SW480 (cell line): ENCODE measurements around the gene BBOX1.
"Not testable (repeated sequence)": the region's sequence is repeated elsewhere in the genome, so short reads cannot be mapped to it uniquely, and the experiment has no call there.

ENCODE experiments used
- DNase-seq: peaks from one replicate; pipeline ENCODE4 v3.0.0-alpha.2; 2016; ENCODE audit warnings: low spot score

Gene BBOX1, protein sequence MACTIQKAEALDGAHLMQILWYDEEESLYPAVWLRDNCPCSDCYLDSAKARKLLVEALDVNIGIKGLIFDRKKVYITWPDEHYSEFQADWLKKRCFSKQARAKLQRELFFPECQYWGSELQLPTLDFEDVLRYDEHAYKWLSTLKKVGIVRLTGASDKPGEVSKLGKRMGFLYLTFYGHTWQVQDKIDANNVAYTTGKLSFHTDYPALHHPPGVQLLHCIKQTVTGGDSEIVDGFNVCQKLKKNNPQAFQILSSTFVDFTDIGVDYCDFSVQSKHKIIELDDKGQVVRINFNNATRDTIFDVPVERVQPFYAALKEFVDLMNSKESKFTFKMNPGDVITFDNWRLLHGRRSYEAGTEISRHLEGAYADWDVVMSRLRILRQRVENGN

DNA sequence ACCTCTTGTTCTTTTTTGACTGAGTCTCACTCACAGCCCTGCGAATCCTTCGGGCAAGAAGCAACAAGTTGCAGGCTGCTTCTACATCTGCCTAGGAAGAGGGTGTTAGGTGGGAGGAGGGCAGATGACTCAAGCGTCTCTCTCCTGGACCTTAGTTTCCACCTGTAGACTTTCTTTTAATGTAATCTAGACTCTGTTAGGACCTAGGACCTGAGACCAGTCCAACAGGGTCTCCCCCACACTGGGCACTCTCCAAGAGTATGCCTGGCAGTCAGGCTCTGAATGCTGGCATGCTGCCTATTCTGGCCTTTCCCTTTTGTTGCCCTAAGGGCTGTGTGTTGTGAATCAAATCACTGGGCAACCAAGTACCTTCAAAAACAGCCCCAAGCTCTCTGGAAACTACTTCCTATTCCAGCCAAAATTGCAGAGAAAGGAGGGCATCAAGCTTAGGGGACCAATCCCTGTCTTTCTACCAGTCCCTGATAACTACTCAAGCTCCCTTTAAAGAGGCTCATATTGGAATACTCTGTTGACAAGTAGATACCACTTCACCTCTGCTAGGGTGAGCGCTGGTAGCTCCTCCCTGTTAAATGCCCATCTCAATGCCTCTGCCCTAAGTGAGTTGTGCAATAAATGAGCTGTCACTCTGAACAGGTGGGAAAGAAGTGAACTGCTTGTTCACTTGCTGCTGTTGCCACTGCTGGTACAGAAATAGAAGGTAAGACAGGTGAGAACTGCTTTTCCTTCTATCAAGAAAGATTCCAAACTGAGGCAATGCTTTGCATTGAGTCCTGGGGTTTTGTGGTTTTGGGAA lies at the start of gene BBOX1:
BBOX1 (plus strand) TSS at position 514 of the 814 bp plus-strand sequence. CDS start 14,616 bp downstream, outside the sequence.
- DNase-seq, result peak; percentile 8

DNA sequence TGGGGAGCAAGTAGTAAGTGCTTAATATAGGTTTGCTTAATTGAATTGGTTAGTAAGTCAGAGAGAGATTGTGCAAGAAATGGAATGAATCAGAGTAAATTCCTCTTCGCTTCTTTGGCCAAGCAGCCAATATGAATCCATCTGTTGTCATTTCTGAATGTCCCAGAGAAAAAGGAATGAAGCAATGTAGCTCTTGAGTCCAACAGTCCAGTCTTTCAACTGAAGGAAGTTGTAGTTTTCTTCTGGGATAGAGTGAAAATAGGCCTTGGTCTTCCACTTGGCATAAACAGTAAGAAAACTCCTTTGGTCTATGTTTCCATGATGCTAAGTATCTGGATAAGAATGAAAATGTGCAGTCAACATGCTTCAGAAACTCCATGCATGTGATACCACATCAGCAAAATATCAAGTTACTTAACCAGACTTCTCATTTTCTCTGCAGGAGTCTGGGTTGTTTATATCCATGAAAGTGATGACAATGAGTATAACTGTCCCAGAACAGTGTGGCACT lies 48.5 kb upstream of the BBOX1 start:
- no peak for DNase-seq

DNA sequence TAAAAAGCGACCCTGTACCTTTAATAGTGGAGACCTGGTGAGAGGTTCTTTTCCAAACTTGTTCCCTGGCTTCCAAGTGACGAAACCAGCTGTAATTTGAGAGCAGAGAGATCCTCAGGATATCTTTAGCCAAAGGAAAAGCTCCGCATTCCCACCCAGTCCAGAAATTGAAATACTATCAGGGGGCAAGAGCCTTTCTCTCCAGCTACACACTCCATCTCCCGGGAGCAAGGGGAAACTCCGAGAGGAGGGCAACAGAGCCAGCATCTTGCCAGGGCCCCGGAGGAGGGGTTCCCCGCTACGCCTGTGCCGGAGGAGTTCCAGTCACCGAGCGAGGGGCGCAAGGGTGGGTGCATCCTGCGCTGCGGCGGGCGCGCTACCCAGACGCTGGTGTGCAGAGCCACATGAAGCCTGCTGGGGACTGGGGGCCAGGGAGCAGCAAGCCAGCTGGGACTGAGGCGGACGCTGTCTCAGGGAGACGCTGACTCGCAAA lies 46.6 kb upstream of the BBOX1 start, which contains the start of gene FIBIN:
FIBIN (plus strand) TSS at position 148 of the 493 bp plus-strand sequence. CDS start 415 bp downstream, outside the sequence.
- DNase-seq, result no peak

DNA sequence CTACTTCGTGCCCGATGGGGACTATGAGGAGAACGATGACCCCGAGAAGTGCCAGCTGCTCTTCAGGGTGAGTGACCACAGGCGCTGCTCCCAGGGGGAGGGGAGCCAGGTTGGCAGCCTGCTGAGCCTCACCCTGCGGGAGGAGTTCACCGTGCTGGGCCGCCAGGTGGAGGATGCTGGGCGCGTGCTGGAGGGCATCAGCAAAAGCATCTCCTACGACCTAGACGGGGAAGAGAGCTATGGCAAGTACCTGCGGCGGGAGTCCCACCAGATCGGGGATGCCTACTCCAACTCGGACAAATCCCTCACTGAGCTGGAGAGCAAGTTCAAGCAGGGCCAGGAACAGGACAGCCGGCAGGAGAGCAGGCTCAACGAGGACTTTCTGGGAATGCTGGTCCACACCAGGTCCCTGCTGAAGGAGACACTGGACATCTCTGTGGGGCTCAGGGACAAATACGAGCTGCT lies 46.0 kb upstream of the BBOX1 start:
- no peak for DNase-seq

DNA sequence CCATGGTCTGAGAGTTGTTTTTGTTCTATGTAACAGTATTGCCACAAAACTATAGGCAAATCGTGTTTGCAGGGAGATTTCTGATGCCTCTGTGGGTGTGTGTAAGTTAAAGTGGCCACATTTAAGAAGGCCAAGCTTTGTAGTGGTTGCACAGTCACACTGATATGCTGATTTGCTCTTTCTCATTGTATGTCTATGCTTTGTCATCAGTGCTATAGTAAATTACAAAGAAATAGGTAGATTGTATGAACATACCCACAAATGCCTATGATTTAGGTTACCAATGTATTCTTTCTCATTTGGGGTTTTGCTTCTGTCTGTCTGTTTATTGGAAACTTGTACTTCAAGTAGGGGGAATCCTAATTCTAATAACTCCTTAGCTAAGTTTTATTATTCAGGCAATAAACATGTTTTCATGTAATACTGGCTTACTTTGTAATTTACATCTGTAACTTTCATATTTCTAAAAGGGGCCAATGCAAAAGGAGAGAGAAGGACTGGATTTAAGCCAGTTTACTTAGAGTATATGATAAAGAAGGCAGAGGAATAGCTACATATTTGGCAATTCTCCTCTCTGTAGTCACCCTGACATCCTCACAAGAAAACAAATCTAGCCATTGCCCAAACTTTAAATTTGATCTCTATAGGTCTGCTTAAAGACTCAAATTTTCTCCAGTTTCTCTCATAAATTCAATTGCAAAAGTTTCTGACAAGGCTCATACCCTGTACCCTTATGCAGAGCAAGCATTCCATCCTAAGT lies 44.7 kb upstream of the BBOX1 start:
- no peak for DNase-seq

DNA sequence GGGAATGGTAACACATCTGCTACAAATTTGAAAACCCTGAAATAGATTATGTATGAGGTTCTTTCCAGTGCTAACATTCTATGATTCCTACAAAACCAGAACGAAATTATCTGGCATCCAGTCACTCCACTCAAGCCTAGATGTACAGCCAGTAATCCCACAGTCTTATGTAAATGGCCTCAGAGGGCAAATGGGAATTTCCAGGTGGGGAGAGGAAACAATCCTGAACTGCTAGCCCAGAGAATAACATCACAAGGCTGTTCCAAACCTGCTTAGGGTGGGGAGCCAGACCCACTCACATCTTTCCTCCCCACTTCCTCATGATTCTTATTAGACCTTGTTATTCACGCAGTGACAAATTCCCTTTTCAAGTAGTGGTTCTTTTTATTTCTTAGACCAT lies 43.2 kb upstream of the BBOX1 start:
- DNase-seq, result no peak

DNA sequence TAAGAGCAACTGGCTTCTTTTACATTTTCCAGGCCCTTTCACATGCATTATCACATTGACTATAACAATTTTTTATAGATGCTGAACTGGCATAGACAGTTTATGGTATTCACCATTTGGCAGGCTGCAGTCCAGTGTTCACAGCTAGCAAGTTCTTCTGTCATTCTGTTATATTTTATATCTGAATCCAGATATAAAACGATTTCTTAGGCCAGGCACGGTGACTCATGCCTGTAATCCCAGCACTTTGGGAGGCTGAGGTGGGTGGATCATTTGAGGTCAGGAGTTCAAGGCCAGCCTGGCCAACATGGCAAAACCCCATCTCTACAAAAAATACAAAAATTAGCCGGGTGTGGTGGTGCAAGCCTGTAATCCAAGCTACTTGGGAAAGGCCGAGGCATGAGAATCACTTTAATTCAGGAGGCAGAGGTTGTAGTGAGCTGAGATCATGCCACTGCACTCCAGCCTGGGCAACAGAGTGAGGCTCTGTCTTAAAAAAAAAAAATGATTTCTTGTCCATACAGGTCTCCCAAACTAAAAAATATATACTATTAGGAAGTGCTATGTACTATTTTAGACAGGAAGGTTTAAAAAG lies 39.4 kb upstream of the BBOX1 start:
- DNase-seq, result not testable (repeated sequence)

DNA sequence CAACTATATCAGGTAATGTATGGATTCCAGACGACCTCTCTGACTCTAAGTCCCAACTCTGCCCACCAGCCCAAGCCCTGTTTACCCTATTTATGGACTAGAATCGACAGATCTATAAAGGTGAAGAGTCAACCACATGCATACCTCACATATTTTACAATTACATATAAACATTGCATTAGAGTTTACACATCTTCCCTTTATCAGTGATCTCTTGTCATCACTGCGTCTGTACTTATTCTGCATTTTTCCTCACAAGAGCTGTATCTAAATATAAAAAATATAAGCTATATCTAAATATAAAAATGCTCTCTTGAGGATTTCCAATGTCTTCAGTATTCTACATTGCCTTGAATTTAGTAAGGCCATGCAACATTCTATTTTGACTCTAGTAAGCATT lies 38.2 kb upstream of the BBOX1 start:
- DNase-seq, result no peak

DNA sequence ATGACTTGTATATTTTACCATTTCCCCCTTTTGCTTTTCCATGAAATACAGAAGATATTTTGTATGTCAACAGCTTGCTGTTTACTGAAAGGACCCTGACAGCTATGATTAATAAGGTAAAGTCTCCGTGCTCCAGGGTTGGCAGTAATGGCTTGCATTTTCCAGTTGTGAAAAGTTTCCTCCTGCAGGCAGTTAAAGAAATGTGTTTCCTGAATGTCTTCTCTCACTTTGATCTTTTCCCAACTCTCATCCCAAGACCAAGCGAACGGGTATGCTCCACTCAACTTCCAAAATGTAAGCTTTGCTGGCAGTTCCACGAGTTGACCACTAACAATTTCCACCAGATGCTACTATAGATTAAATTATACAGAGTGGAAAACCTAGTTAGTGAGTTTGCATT lies 37.8 kb upstream of the BBOX1 start:
- DNase-seq, result no peak

DNA sequence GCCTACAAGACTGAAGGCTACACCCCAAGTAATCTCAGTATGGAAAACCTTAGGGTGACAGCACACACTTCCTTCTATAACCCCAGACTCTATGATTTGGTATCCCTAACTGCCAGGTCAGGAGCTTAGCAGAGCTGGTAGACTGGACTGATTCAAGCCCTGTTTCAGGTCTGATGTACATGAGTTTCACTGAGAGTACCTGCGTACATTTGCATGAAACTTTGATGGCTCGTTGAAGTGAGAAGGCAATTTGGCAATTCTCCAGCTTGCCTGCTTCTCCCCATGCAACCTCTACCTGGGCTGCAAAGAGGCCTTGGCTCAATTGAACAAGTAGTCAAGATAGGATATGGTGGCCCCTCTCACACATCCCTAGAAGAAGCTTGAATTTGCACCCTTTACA lies 36.5 kb upstream of the BBOX1 start:
- DNase-seq, result no peak

DNA sequence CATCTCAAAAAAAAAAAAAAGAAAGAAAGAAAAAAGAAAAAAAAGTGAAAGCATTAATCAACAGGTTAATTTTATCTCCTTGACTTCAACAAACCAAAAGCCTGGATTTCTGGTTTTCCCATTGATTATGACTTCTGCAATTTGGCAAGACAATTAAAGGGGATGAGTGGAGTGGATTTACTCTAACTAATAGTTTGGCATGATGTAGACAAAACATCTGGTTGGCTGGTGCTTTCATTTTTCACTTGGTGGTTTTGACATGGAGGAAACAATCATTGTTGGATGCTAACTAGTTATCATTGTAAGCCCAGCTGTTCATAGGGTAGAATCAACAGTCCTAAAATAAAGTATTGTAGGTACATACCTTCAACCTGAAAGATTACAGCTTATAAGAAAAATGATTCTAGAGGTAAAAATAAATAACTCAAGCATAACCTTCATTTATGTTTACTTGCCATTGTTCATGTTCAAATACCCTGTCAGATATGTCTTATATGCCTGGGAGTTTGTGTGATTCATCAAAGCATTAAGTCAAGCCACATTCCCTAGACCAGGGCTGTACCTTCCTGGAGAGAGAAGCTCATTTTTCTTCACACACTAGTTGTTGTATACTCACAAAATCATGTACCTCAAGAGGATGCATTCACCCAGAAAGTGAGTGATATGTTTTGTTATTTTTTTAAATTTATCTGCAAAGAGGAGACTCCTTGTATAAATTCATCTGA lies 31.6 kb upstream of the BBOX1 start:
- DNase-seq, result no peak

DNA sequence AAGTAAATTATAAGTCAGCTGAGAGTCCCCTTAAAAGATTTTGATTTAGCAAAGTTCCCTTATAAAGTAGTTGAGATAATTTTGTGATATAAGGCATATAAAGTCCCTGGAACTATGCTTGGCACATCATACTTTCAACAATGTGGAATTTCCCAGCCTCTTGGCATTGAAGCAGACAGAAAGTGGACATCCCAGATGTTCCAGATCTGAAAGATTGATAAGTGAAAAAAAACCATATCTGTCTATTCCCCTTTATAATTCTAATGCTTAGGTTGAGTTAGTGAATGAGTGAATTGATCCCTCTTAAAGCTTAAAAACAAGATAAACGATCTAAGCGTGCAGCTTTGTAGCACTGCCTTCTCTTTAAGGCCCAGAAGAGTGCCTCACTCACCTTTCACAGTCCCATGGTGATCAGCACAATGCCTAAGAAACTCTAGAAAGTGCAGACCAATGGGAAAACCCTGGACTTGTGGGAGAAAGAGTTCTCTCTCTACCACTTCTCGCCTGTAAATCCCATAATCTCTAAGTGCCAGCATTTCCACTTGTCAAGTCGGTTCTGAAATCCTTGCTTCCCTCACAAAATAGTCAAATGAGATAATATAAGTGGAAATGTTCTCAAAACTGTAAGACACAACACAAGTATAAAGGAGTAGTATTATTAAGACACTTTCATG lies 28.9 kb upstream of the BBOX1 start:
- no peak for DNase-seq

DNA sequence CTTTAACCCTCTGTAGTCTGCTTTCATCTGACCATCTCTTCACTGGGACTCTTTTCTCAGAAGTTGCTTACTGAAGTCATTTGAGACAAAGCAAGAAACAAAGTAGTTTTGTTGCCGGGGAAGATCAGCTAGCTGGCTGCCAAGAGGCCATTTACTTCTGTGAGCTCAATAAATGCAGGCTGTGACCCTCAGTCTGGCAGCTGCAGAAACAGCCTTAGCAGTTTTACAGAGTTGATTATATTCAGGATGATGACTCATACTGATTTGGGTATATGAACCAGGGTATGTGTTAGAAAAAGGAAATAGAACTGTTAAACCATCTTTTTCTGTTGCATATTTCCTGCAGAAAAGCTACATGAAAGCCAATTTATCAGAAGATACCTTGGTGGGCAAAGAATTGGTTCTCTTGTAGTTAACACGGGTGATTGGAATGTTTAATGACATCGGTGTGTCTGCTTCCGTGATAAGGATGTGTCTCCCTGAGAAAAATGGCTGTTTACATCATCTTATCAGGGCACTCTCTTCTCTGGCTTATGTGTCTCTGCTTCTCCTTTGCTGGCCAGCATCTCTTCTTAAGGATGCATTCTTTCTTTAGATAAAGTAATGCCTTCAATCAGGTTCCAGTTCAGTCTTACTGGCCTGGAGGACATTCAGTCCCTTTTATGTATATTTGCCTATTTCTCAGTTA lies 28.2 kb upstream of the BBOX1 start:
- no peak for DNase-seq

DNA sequence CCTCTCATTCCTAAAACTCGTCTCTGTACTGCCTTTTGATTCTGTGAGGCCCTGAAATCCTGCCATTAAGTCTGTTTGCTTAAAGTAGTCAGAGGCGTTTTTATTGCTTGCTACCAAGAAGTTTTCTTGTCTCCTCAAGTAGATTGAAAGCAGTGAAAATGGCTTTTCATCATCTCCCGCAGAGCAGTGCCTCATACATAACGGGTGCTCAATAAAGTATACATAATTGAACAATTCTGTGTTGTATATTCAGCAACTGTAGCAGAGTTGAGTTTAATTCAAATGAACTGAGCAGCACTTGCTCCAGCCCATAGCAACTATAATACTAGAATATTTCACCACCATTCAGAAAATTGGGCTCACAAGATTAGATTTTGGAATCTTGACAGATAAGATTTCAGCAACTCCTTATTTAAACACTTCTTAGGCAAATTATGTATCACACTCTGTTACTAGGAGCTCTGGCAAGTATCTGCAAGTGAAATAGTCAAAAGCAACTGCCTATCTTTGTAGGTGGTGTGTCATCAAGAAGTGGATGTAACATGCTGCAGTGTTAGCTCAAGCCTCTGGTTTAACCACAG lies 26.7 kb upstream of the BBOX1 start:
- DNase-seq, result no peak

DNA sequence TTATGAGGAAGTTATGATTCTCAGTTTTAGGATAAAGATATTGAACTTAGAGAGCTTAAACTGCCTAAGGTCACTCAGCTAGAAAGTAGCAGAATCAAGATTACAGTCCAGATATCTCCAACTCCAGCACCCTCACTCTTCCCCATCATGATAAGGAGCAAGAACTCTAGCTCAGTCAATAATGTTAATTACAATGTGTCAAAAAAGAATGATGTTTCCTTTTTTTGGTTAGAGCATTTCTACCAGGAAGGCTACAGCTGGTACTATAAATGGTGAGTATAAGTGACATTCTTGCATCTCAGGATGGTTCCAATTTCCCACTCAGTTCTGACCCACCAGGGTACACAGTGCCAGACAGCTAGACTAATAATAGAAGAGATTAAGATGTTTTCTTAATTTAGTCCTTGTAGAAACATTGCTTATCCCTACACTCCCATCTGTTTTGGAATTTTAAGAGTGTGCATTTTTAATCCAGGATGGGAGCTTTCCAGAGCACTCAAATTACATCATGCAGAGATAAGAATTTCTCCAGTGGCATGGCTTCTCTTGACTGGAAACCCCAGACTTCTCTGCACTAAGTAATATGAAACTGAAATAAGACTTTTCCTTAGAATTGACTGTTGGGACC lies 21.6 kb upstream of the BBOX1 start:
- no peak for DNase-seq

DNA sequence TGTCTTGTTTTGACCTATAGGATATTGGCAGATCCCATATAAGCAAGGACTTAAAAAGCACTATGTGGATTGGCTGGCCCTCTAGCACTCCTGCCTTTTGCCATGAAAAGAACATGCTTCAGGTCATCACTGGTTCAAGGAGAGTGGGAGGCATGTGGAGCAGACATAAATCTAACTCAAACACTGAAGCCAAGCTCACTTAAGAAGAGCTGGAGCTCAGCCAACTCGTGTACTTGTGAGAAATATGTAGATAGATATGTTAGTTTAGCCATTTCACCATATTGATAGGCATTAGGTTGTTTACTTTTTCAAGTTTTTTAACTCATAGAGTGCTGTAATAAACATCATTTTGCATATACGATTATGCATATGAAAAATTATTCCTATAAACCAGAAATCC lies 19.9 kb upstream of the BBOX1 start:
- DNase-seq, result no peak

DNA sequence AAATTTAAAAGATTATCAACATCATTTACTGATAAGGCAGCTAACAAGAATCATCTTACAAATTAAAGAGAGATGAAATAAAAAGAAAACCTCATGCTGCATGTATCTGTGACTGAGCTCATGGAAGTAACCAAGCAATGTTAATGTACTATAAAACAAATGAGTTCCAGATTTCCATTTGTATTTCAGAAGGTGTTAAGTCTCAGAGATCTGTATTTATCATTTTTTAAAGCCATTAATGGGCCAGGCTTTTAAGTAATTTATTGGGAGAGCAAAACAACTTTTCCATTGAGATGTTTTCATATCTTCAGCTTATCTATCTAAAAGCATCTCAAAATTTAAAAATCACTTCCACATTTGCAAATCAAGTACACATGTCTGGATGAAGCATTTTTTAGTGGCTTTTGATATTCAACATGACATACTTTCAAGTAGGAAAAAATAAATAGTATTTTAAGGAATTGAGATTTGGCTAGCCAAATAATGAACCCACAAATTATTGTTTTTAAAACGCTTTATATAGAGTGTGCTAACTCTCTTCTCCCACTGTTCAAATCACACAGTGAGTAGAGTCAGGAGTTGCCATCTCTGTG lies 17.9 kb upstream of the BBOX1 start:
- no peak for DNase-seq

DNA sequence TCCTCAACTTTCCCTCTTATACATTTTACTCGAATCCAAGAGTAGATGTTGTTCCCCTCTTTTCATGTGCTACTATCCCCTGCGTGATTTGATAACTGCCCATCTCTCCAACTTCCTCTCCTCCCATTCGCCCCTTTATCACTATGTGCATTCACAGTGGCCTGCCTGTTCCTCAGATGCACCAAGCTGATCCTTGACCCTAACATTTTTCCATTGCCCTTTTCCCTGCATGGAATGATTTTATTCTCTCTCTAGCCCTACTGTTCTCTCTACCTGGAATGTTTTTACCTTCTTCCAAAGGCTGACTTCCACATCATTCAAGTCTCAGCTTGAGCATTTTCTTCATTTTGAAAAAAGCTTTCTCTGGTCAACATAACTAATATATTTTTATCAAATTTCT lies 15.8 kb upstream of the BBOX1 start:
- no peak for DNase-seq
